ENCODE measurements around the gene CDK5.
"Not testable (repeated sequence)": the region's sequence is repeated elsewhere in the genome, so short reads cannot be mapped to it uniquely, and the experiment has no call there.

Gene CDK5

GRCh38 chr7:151033864-151034249 is 23.8 kb downstream of the CDK5 start:
- no peak for DNase-seq

GRCh38 chr7:151032936-151033863 is 24.5 kb downstream of the CDK5 start:
- no peak for DNase-seq

GRCh38 chr7:151031011-151031410 is 26.7 kb downstream of the CDK5 start:
- DNase-seq: no peak

- DNase-seq: no peak
Observed at GRCh38 chr7:151028948-151029501, 28.7 kb downstream of the CDK5 start.

GRCh38 chr7:151028131-151028947 is 29.4 kb downstream of the CDK5 start, which contains the start of gene ABCB8:
Gene ABCB8, plus strand, starts transcription at chr7:151028450. Its CDS starts 66 bp downstream, at chr7:151028516.
- DNase-seq: peak; percentile 99

- DNase-seq: not testable (repeated sequence)
Observed at GRCh38 chr7:151027728-151028130, 30.0 kb downstream of the CDK5 start.

- DNase-seq: not testable (repeated sequence)
Observed at GRCh38 chr7:151026771-151027727, 30.6 kb downstream of the CDK5 start.

GRCh38 chr7:151025924-151026671 is 31.6 kb downstream of the CDK5 start:
- DNase-seq: no peak

GRCh38 chr7:151024435-151025056 is 33.2 kb downstream of the CDK5 start, which contains the start of gene ATG9B:
Gene ATG9B, minus strand, starts transcription at chr7:151024494. Its CDS starts 71 bp downstream, at chr7:151024423.
- no peak for DNase-seq

- DNase-seq: no peak
Observed at GRCh38 chr7:151023232-151023631, 34.5 kb downstream of the CDK5 start.

GRCh38 chr7:151020231-151020630 is 37.5 kb downstream of the CDK5 start:
- DNase-seq: no peak

GRCh38 chr7:151019130-151019447 is 38.6 kb downstream of the CDK5 start:
- no peak for DNase-seq

GRCh38 chr7:151018421-151019129 is 39.1 kb downstream of the CDK5 start:
- DNase-seq: peak; percentile 38

- DNase-seq: peak; percentile 36
Observed at GRCh38 chr7:151017953-151018420, 39.7 kb downstream of the CDK5 start.

GRCh38 chr7:151017370-151017952 is 40.2 kb downstream of the CDK5 start:
- no peak for DNase-seq

GRCh38 chr7:151016942-151017341 is 40.8 kb downstream of the CDK5 start:
- no peak for DNase-seq

- DNase-seq: no peak
Observed at GRCh38 chr7:151016505-151016904, 41.2 kb downstream of the CDK5 start.

- DNase-seq: no peak
Observed at GRCh38 chr7:151015967-151016366, 41.7 kb downstream of the CDK5 start.

GRCh38 chr7:151014950-151015349 is 42.7 kb downstream of the CDK5 start:
- DNase-seq: no peak

Data from fibroblast of skin of abdomen (primary cell).